Chondrocyte (in vitro differentiated cells): ENCODE results near the gene SLC7A6. TPM values are rescaled to one million over a fixed set of nuclear protein-coding genes. Genes with fewer than 3 reads are reported as not detected.

Experiments
- DNase-seq: peaks from one replicate; pipeline ENCODE4 v3.0.0; 2021; ENCODE audit warnings: mixed read lengths, low spot score
- H3K27ac Mint-ChIP-seq: one replicate; pipeline ENCODE4 v1.8.0; 2021; ENCODE audit warnings: mild to moderate bottlenecking, moderate library complexity, mixed read lengths; ENCODE audit not compliant: unreplicated experiment
- H3K27me3 Mint-ChIP-seq: 2 replicates; pipeline ENCODE4 v1.8.0; 2021; ENCODE audit warnings: low read depth, mixed read lengths
- H3K36me3 Mint-ChIP-seq: 2 replicates; pipeline ENCODE4 v1.8.0; 2021; ENCODE audit warnings: low read depth, mixed read lengths
- H3K4me1 Mint-ChIP-seq: 2 replicates; pipeline ENCODE4 v1.8.0; 2021; ENCODE audit warnings: low read depth, mild to moderate bottlenecking, mixed read lengths
- H3K4me3 Mint-ChIP-seq: one replicate; pipeline ENCODE4 v1.8.0; 2021; ENCODE audit warnings: mild to moderate bottlenecking, moderate library complexity, mixed read lengths; ENCODE audit not compliant: unreplicated experiment
- H3K9me3 Mint-ChIP-seq: 2 replicates; pipeline ENCODE4 v1.8.0; 2021; ENCODE audit warnings: low read depth, mixed read lengths
- CTCF ChIP-seq: fragments of 200-600 bp; sonication (generic); IDR thresholded peaks from 2 replicates; pipeline ENCODE4 v1.5.0; 2021; ENCODE audit warnings: antibody characterized with exemption, mild to moderate bottlenecking, moderate library complexity
- total RNA-seq: library from RNA; stranded (reverse); gene quantifications from 3 replicates; pipeline ENCODE4 v1.2.1, GENCODE V29; 2021

SLC7A6 gene
- total RNA-seq, 1 donor from 2014 or later: 55.9 TPM

GRCh38 chr16:68242085-68242484 lies 22.2 kb upstream of the SLC7A6 start:
- H3K9me3 Mint-ChIP-seq: no peaks in the 10 kb centered on the region
- H3K4me3 Mint-ChIP-seq: no peak overlapping the region
- no peak for DNase-seq
- TF ChIP-seq CTCF: no peak
- peaks cover 33% of the 10 kb centered on the region for H3K4me1 Mint-ChIP-seq
- H3K36me3 Mint-ChIP-seq: no peaks in the 10 kb centered on the region
- no peaks in the 10 kb centered on the region for H3K27me3 Mint-ChIP-seq
- H3K27ac Mint-ChIP-seq: no peak overlapping the region

GRCh38 chr16:68242926-68243858 lies 21.1 kb upstream of the SLC7A6 start:
- Mint-ChIP-seq H3K4me3 (no peak overlapping the region), H3K36me3 (no peaks in the 10 kb centered on the region), H3K27me3 (no peaks in the 10 kb centered on the region), H3K4me1 (peaks cover 34% of the 10 kb centered on the region), H3K9me3 (no peaks in the 10 kb centered on the region), H3K27ac (no peak overlapping the region)
- DNase-seq: no peak
- TF ChIP-seq CTCF: no peak

- no peak for TF ChIP-seq CTCF
- DNase-seq: no peak
These were observed 19.8 kb upstream of the SLC7A6 start for GRCh38 chr16:68244481-68244902.

GRCh38 chr16:68244903-68245853 lies 19.1 kb upstream of the SLC7A6 start, which contains the start of gene PLA2G15:
Gene PLA2G15, plus strand, starts transcription at chr16:68245373. Its CDS starts 54 bp downstream, at chr16:68245427.
- peak within 1 kb of the TSS; percentile 100 for H3K4me3 Mint-ChIP-seq
- no peak for TF ChIP-seq CTCF
- peaks cover 2% of the 10 kb centered on the region for H3K36me3 Mint-ChIP-seq
- peak; percentile 98 for DNase-seq
- peaks cover 31% of the 10 kb centered on the region for H3K4me1 Mint-ChIP-seq
- no peaks in the 10 kb centered on the region for H3K27me3 Mint-ChIP-seq
- H3K27ac Mint-ChIP-seq: peak within 1 kb of the TSS; percentile 80
- H3K9me3 Mint-ChIP-seq: no peaks in the 10 kb centered on the region

More at GRCh38 chr16:68244481-68244902, 19.8 kb upstream of the SLC7A6 start:
- Mint-ChIP-seq H3K4me3 (peak overlapping the region; percentile 100), H3K36me3 (peaks cover 1% of the 10 kb centered on the region), H3K27me3 (no peaks in the 10 kb centered on the region), H3K27ac (no peak overlapping the region), H3K4me1 (peaks cover 31% of the 10 kb centered on the region), H3K9me3 (no peaks in the 10 kb centered on the region)

GRCh38 chr16:68246121-68246520 lies 18.2 kb upstream of the SLC7A6 start:
- no peaks in the 10 kb centered on the region for H3K27me3 Mint-ChIP-seq
- peak overlapping the region; percentile 80 for H3K27ac Mint-ChIP-seq
- no peaks in the 10 kb centered on the region for H3K9me3 Mint-ChIP-seq
- peaks cover 6% of the 10 kb centered on the region for H3K36me3 Mint-ChIP-seq
- H3K4me1 Mint-ChIP-seq: peaks cover 31% of the 10 kb centered on the region
- no peak for DNase-seq
- peak overlapping the region; percentile 100 for H3K4me3 Mint-ChIP-seq
- TF ChIP-seq CTCF: no peak
